Right forelimb (tissue), 1 donor: ENCODE data around the gene KCNC3.
"Not testable (repeated sequence)": the region's sequence is repeated elsewhere in the genome, so short reads cannot be mapped to it uniquely, and the experiment has no call there.

Experiments used
- DNase-seq: peaks from one replicate; pipeline ENCODE4 v3.0.0-alpha.2; 2018

The KCNC3 gene

GRCh38 chr19:50353487-50353880 is 24.3 kb upstream of the KCNC3 start:
- DNase-seq: not testable (repeated sequence)

- no peak for DNase-seq
These were observed 23.1 kb upstream of the KCNC3 start for GRCh38 chr19:50352242-50352641.

- DNase-seq: no peak
These were observed 20.3 kb upstream of the KCNC3 start for GRCh38 chr19:50349277-50350057.

- not testable (repeated sequence) for DNase-seq
These were observed 18.0 kb upstream of the KCNC3 start for GRCh38 chr19:50347089-50347581.

- DNase-seq: no peak
These were observed 15.6 kb upstream of the KCNC3 start for GRCh38 chr19:50344661-50345318.

GRCh38 chr19:50341091-50341564 is 12.0 kb upstream of the KCNC3 start:
- no peak for DNase-seq

GRCh38 chr19:50340331-50340730 is 11.2 kb upstream of the KCNC3 start:
- no peak for DNase-seq

GRCh38 chr19:50337031-50337430 is 7.9 kb upstream of the KCNC3 start:
- not testable (repeated sequence) for DNase-seq

GRCh38 chr19:50334741-50335421 is 5.7 kb upstream of the KCNC3 start:
- DNase-seq: no peak

GRCh38 chr19:50333737-50334617 is 4.8 kb upstream of the KCNC3 start:
- DNase-seq: peak; percentile 91

GRCh38 chr19:50333235-50333736 is 4.1 kb upstream of the KCNC3 start:
- DNase-seq: peak; percentile 85

GRCh38 chr19:50332244-50333038 is 3.3 kb upstream of the KCNC3 start:
- DNase-seq: no peak

- no peak for DNase-seq
These were observed 2.7 kb upstream of the KCNC3 start for GRCh38 chr19:50331994-50332243.

GRCh38 chr19:50331221-50331993 is 2.2 kb upstream of the KCNC3 start:
- DNase-seq: no peak

GRCh38 chr19:50330365-50331078 is 1.3 kb upstream of the KCNC3 start:
- peak; percentile 79 for DNase-seq

- DNase-seq: not testable (repeated sequence)
These were observed 733 bp upstream of the KCNC3 start for GRCh38 chr19:50329926-50330294.

GRCh38 chr19:50328873-50329145 is 368 bp downstream of the KCNC3 start:
- DNase-seq: no peak

- no peak for DNase-seq
These were observed 829 bp downstream of the KCNC3 start for GRCh38 chr19:50328224-50328872.

GRCh38 chr19:50327461-50328223 is 1.5 kb downstream of the KCNC3 start:
- DNase-seq: no peak
